OCI-LY3 (cell line): ENCODE results near the gene CARHSP1.

ENCODE experiments used
- H2AFZ ChIP-seq: fragments of 200-600, 300-600 bp; shearing (Covaris generic); 2 replicates; pipeline ENCODE4 v1.6.0; 2014; ENCODE audit warnings: antibody characterized with exemption, low read depth, low read length
- H3K27ac ChIP-seq: fragments of 200-600, 300-600 bp; sonication (generic); 2 replicates; pipeline ENCODE4 v1.5.1; 2014; ENCODE audit warnings: mild to moderate bottlenecking, low read length, moderate library complexity, mixed read lengths
- H3K27me3 ChIP-seq: fragments of 200-600, 300-600 bp; sonication (generic); 2 replicates; pipeline ENCODE4 v1.6.1; 2014; ENCODE audit warnings: low read depth, low read length, mixed read lengths
- H3K36me3 ChIP-seq: fragments of 200-600, 300-600 bp; sonication (generic); replicated peaks from 2 replicates; pipeline ENCODE3; 2014; ENCODE audit warnings: low read depth, low read length, mixed read lengths
- H3K4me1 ChIP-seq: fragments of 300-600, 200-600 bp; sonication (generic); 2 replicates; pipeline ENCODE4 v1.6.1; 2014; ENCODE audit warnings: low read length, mixed read lengths
- H3K4me2 ChIP-seq: fragments of 200-600, 300-600 bp; sonication (generic); 2 replicates; pipeline ENCODE4 v1.6.1; 2014; ENCODE audit warnings: low read length, mixed read lengths
- H3K4me3 ChIP-seq: fragments of 300-600, 200-600 bp; sonication (generic); 2 replicates; pipeline ENCODE4 v1.5.1; 2014; ENCODE audit warnings: antibody characterized with exemption, mild to moderate bottlenecking, low read length, moderate library complexity
- H3K79me2 ChIP-seq: fragments of 300-600, 200-600 bp; shearing (Covaris generic); 2 replicates; pipeline ENCODE4 v1.6.1; 2014; ENCODE audit warnings: mild to moderate bottlenecking, low read length, mixed read lengths
- H3K9ac ChIP-seq: fragments of 300-600, 200-600 bp; shearing (Covaris generic); 2 replicates; pipeline ENCODE4 v1.6.0; 2014; ENCODE audit warnings: mild to moderate bottlenecking, low read length, moderate library complexity
- H3K9me3 ChIP-seq: fragments of 200-600, 300-600 bp; shearing (Covaris generic); 2 replicates; pipeline ENCODE4 v1.6.1; 2014; ENCODE audit warnings: low read length, mixed read lengths; ENCODE audit not compliant: insufficient read depth
- H4K20me1 ChIP-seq: fragments of 200-600, 300-600 bp; sonication (generic); 2 replicates; pipeline ENCODE4 v1.6.1; 2016; ENCODE audit warnings: low read length, mixed read lengths; ENCODE audit not compliant: insufficient read depth
- CTCF ChIP-seq: fragments of 200-600, 300-600 bp; sonication (generic); IDR thresholded peaks from 2 replicates; pipeline ENCODE4 v1.5.1; 2014; ENCODE audit warnings: antibody characterized with exemption, low read length, low read depth
- EZH2phosphoT487 ChIP-seq: fragments of 200-600 bp; shearing (Covaris generic); IDR thresholded peaks from 2 replicates; pipeline ENCODE4 v1.6.1; 2018; ENCODE audit warnings: antibody characterized with exemption, mixed run types, low read depth

Gene CARHSP1

GRCh38 chr16:8885674-8886592 lies 17.1 kb upstream of the CARHSP1 start:
- peaks cover 12% of the 10 kb centered on the region; the same call in 1 of the 2 replicates for H4K20me1 ChIP-seq
- no peak overlapping the region for H2AFZ ChIP-seq
- no peak overlapping the region for H3K4me3 ChIP-seq
- H3K9ac ChIP-seq = no peak overlapping the region
- H3K9me3 ChIP-seq = no peaks in the 10 kb centered on the region
- H3K4me2 ChIP-seq = no peak overlapping the region
- H3K27ac ChIP-seq = no peak overlapping the region
- peaks cover 10% of the 10 kb centered on the region for H3K36me3 ChIP-seq
- H3K4me1 ChIP-seq = no peaks in the 10 kb centered on the region
- no peaks in the 10 kb centered on the region for H3K79me2 ChIP-seq
- H3K27me3 ChIP-seq = 0 out of 2 replicates have a peak, but pooled peaks cover 8% of the 10 kb centered on the region
- TF ChIP-seq EZH2phosphoT487 = no peak
- TF ChIP-seq CTCF = no peak

GRCh38 chr16:8882725-8883377 lies 14.0 kb upstream of the CARHSP1 start:
- Histone ChIP-seq H3K27ac (no peak overlapping the region), H3K4me2 (no peak overlapping the region), H3K36me3 (no peaks in the 10 kb centered on the region), H3K9ac (no peak overlapping the region), H3K4me3 (no peak overlapping the region), H4K20me1 (0 out of 2 replicates have a peak, but pooled peaks cover 2% of the 10 kb centered on the region), H3K79me2 (no peaks in the 10 kb centered on the region), H3K27me3 (0 out of 2 replicates have a peak, but pooled peaks cover 8% of the 10 kb centered on the region), H3K9me3 (no peaks in the 10 kb centered on the region), H3K4me1 (peaks cover 11% of the 10 kb centered on the region), H2AFZ (no peak overlapping the region)
- no peak for TF ChIP-seq CTCF
- no peak for TF ChIP-seq EZH2phosphoT487

- no peak for TF ChIP-seq EZH2phosphoT487
- no peak for TF ChIP-seq CTCF
- Histone ChIP-seq H2AFZ (no peak within 1 kb of the TSS), H3K27ac (no peak within 1 kb of the TSS), H3K9me3 (no peaks in the 10 kb centered on the region), H3K79me2 (no peaks in the 10 kb centered on the region), H3K9ac (no peak within 1 kb of the TSS), H3K4me1 (peaks cover 11% of the 10 kb centered on the region), H3K36me3 (no peaks in the 10 kb centered on the region), H3K4me3 (no peak within 1 kb of the TSS), H4K20me1 (0 out of 2 replicates have a peak, but pooled peaks cover 2% of the 10 kb centered on the region), H3K4me2 (no peak within 1 kb of the TSS), H3K27me3 (0 out of 2 replicates have a peak, but pooled peaks cover 8% of the 10 kb centered on the region)
These were observed 13.3 kb upstream of the CARHSP1 start, which contains the start of gene LITAFD for GRCh38 chr16:8882041-8882617. Gene LITAFD (plus strand): TSS chr16:8882351. CDS start chr16:8884356, 2,005 bp downstream.
